T47D (cell line): ENCODE results near the gene CLEC1A.

Experiments used
- DNase-seq, 2 experiments: peaks; one replicate each; pipeline versions ENCODE4 v3.0.0 to v3.0.0-alpha.2; 2011 to 2012; ENCODE audit warnings: low read depth in 1 of 2, low spot score in 1 of 2
- JUND ChIP-seq: IDR thresholded peaks from 2 replicates; pipeline ENCODE4 v1.6.1; 2012; ENCODE audit warnings: low read depth
- in situ Hi-C: cut with HindIII; loops from 2 replicates; pipeline ENCODE4 v1.10.0; 2016; ENCODE audit warnings: low sequenced_read_pairs, low pct_unique_long_range_greater_than_20kb

CLEC1A gene

DNA sequence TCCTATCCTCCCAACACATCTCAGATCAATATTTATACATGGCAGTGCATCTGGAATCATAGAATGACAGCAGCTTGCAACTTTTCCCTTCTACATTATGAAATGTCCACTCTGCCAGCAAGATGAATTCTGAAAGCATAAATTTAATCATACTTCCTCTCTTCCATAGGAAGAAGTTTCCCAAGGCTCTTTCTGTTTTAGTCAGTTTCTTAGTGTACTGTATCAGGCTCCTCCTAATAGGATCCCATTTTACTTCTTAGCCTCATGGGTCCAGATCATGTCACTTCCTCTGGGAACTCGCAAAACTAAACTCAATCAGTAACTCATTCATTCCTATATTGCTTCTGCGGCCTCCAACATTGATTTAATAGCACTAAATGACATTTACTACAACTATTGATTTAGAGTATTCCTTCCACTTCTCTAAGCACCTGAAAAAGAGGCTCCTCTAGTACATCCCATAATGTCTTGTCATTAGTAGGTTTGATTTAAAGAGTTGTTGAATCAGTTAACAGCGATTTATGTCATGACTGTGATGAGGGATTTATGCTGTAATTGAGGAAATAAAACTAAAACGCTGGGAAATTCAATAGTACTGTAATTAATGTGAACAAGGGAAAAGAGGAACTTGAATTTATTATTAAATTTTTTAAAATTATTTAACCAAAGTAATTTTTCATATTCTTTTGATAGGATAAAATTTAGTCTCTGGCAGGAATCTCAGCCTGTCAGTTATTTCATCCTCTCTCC lies 4.0 kb downstream of the CLEC1A start:
- DNase-seq = no peak
- in situ Hi-C loops = no loop called here
- no peak for TF ChIP-seq JUND

GRCh38 chr12:10088955-10089900 lies 9.6 kb downstream of the CLEC1A start:
- in situ Hi-C loops = no loop called here
- no peak for TF ChIP-seq JUND

GRCh38 chr12:10088031-10088430 lies 10.8 kb downstream of the CLEC1A start:
- in situ Hi-C loops = no loop called here
- no peak for DNase-seq
- no peak for TF ChIP-seq JUND

More at GRCh38 chr12:10088955-10089900, 9.6 kb downstream of the CLEC1A start:
- DNase-seq = no peak

DNA sequence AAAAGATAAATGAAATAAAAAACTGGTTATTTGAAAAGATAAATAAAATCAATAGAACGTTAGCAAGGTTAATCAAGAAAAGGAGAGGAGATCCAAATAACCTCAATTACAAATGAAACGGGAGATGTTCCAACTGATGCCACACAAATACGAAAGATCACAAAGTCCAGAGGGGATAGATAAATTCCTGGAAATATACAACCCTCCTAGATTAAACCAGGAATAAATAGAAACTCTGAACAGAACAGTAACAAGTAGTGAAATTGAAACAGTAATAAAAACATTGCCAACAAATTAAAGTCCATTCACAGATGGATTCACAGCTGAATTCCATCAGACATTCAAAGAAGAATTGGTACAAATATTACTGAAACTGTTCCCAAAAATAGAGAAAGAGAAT lies 12.4 kb downstream of the CLEC1A start:
- DNase-seq = no peak
- in situ Hi-C loops = no loop called here
- no peak for TF ChIP-seq JUND

- TF ChIP-seq JUND = no peak
- no peak for DNase-seq
- in situ Hi-C loops = no loop called here
Observed at GRCh38 chr12:10084733-10085132, 14.1 kb downstream of the CLEC1A start.

DNA sequence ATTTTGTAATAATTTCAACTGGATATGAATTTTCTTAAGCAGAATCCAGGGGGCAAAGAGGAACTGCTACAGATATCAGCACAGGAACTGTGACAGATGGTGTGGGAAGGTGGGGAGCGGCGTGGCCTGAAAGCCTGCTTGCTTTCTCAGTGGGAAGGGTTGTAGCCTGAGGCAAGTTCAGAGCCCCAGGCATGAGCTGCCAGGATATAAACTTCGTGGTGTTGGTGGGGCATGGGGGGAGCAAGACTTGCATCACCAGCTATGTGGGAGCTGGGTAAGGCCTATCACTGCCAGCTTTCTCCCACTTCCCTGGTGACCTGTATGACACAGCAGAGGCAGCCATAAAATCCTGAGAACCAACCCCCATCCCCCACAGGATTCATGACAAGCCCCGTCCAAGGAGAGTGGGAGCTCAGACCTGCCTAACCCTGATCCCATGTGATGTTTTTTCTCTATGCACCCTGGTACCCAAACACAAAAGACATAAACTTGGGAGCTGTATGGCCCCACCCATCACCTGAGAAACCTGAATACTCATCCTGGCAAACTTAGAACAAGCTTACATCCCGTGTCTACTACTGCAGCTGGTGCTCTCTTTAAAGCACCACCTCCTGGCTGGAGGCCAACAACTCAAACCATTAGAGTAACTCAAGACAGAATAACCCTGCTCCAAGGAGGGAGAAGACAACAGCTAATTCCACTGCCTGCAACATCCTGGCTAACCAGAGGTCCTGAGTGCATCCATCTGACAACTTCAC lies 16.5 kb downstream of the CLEC1A start:
- no peak for DNase-seq
- TF ChIP-seq JUND = no peak
- in situ Hi-C loops = no loop called here

DNA sequence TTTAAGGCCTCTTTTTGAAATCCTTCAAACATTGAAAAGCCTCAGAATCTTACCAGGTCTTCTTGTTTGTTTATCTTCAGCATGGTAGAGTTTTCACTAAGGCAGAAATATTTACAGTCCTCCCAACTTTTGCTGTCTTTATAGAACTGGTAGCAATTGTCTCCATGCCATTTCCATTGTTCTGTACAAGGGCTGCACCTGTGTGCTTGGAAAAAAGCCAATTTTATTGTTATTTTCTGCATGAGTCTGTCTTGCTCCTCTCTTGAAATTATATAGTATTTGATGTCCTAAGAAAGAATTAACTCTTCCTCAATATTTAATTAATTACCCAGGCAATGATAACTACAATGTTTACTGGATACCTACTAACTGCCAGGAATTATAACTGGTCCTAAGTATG lies 23.3 kb downstream of the CLEC1A start:
- in situ Hi-C loops = no loop called here
- no peak for DNase-seq
- no peak for TF ChIP-seq JUND

- in situ Hi-C loops = no loop called here
- no peak for TF ChIP-seq JUND
- no peak for DNase-seq
Observed at GRCh38 chr12:10073261-10073660, 25.5 kb downstream of the CLEC1A start.

DNA sequence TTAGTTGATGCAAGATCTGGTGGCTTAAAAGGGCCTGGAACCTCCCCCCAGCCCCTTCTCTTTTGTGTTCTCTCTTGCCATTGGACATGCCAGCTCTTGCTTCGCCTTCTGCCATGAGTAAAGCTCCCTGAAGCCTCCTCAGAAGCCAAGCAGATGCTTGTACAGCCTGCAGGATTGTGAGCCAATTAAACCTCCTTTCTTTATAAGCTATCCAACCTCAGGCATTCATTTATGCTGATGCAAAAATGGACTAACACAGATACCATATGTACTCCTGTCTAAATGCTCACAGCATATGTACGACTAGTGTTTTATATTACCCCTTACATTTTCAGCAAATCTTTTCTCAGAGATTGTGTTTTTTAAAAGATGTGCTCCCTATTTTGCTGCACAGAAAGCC lies 26.7 kb downstream of the CLEC1A start:
- no peak for TF ChIP-seq JUND
- in situ Hi-C loops = no loop called here
- DNase-seq = no peak

GRCh38 chr12:10070380-10070779 lies 28.4 kb downstream of the CLEC1A start:
- in situ Hi-C loops = no loop called here
- no peak for DNase-seq

GRCh38 chr12:10069976-10070375 lies 28.8 kb downstream of the CLEC1A start:
- in situ Hi-C loops = no loop called here
- TF ChIP-seq JUND = no peak
- no peak for DNase-seq

More at GRCh38 chr12:10070380-10070779, 28.4 kb downstream of the CLEC1A start:
- no peak for TF ChIP-seq JUND

GRCh38 chr12:10069099-10069498 lies 29.7 kb downstream of the CLEC1A start:
- in situ Hi-C loops = no loop called here
- TF ChIP-seq JUND = no peak
- no peak for DNase-seq
